Endothelial cell of umbilical vein (primary cell): ENCODE data around the gene NOD1.

ENCODE experiments used
- EZH2 ChIP-seq: IDR thresholded peaks from 2 replicates; pipeline ENCODE4 v1.6.1; 2012; ENCODE audit warnings: borderline replicate concordance, low read depth, mild to moderate bottlenecking, moderate library complexity, low read length, inconsistent platforms; ENCODE audit not compliant: severe bottlenecking
- FOS ChIP-seq: IDR thresholded peaks from 2 replicates; pipeline ENCODE4 v1.6.1; 2011; ENCODE audit warnings: mild to moderate bottlenecking, low read length, moderate library complexity, borderline replicate concordance; ENCODE audit not compliant: insufficient read depth
- JUN ChIP-seq: IDR thresholded peaks from 2 replicates; pipeline ENCODE4 v1.6.1; 2011; ENCODE audit warnings: borderline replicate concordance, low read depth; ENCODE audit not compliant: insufficient read length, insufficient read depth
- MAX ChIP-seq: IDR thresholded peaks from 2 replicates; pipeline ENCODE4 v1.6.1; 2011; ENCODE audit not compliant: insufficient read depth, insufficient read length
- MYC ChIP-seq: IDR thresholded peaks from one replicate; pipeline ENCODE4 v1.6.1; 2011; ENCODE audit warnings: mild to moderate bottlenecking, low read depth, low read length
- POLR2A ChIP-seq: IDR thresholded peaks from 2 replicates; pipeline ENCODE4 v1.6.1; 2012; ENCODE audit warnings: low read depth, mild to moderate bottlenecking, control low read depth, low read length
- POLR2AphosphoS5 ChIP-seq: IDR thresholded peaks from 2 replicates; pipeline ENCODE4 v1.6.1; 2012; ENCODE audit warnings: low read depth, mild to moderate bottlenecking, control low read depth, low read length, moderate library complexity; ENCODE audit not compliant: insufficient read depth
- TF ChIP-seq, protein P1 (sequence below), 2 donors: IDR thresholded peaks; 1 replicate in 1 of 2; 2 replicates in 1 of 2; pipeline ENCODE4 v1.5.1; 2011; ENCODE audit warnings: low read length in 2 of 2, mild to moderate bottlenecking in 2 of 2, moderate library complexity in 2 of 2, control low read depth in 1 of 2, inconsistent platforms in 1 of 2, low read depth in 1 of 2; ENCODE audit not compliant: insufficient read depth in 1 of 2; ENCODE audit errors: extremely low read depth in 1 of 2

DNA sequence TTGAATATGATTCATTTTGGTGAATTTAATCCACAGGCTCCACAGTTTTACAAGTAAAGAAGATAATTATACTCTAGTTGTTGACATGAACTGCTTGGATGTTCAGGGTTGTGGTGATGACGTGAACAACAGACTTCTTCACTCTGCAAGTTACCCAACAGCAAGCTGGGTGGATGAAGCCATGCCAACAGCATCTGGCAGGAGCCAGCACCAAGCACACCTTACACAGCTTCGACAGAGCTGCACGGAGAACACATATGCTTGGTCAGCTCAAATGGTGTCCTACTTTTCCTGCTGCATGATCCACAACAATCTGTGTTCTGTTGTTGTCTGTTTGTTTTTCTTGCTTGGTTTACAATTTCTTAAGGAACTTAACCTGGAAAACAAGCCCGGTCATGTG lies 9.8 kb downstream of the NOD1 start:
- TF ChIP-seq, protein P1, sequence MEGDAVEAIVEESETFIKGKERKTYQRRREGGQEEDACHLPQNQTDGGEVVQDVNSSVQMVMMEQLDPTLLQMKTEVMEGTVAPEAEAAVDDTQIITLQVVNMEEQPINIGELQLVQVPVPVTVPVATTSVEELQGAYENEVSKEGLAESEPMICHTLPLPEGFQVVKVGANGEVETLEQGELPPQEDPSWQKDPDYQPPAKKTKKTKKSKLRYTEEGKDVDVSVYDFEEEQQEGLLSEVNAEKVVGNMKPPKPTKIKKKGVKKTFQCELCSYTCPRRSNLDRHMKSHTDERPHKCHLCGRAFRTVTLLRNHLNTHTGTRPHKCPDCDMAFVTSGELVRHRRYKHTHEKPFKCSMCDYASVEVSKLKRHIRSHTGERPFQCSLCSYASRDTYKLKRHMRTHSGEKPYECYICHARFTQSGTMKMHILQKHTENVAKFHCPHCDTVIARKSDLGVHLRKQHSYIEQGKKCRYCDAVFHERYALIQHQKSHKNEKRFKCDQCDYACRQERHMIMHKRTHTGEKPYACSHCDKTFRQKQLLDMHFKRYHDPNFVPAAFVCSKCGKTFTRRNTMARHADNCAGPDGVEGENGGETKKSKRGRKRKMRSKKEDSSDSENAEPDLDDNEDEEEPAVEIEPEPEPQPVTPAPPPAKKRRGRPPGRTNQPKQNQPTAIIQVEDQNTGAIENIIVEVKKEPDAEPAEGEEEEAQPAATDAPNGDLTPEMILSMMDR (IDR thresholded peaks at IDR 0.05; ENCODE audit: extremely low read depth in 1 of 2, insufficient read depth in 1 of 2, low read depth in 1 of 2, low read length in 2 of 2): no peak
- TF ChIP-seq MYC (no peak), POLR2A (no peak), POLR2AphosphoS5 (no peak), EZH2 (no peak), JUN (no peak), MAX (no peak), FOS (no peak)
